Stomach smooth muscle (tissue), 2 donors: ENCODE measurements around the gene LGI1.

ENCODE experiments used
- H3K27ac ChIP-seq: one replicate; pipeline ENCODE4 v1.7.0; 2013; ENCODE audit warnings: mild to moderate bottlenecking, low read length, inconsistent platforms
- H3K27me3 ChIP-seq, 2 donors: one replicate each; pipeline ENCODE4 v1.7.0; 2013; ENCODE audit warnings: low read length in 2 of 2; ENCODE audit not compliant: insufficient read depth in 2 of 2, control insufficient read depth in 1 of 2
- H3K36me3 ChIP-seq, 2 donors: one replicate each; pipeline ENCODE4 v1.7.0; 2013; ENCODE audit warnings: low read length in 2 of 2; ENCODE audit not compliant: control insufficient read depth in 2 of 2, insufficient read depth in 2 of 2
- H3K4me1 ChIP-seq: one replicate; pipeline ENCODE4 v1.7.0; 2013; ENCODE audit warnings: low read length; ENCODE audit not compliant: control insufficient read depth, insufficient read depth
- H3K4me3 ChIP-seq, 2 donors: one replicate each; pipeline ENCODE4 v1.7.0; 2013; ENCODE audit warnings: low read length in 2 of 2
- H3K9ac ChIP-seq, 2 donors: one replicate each; pipeline ENCODE4 v1.7.0; 2013; ENCODE audit warnings: low read length in 2 of 2, mild to moderate bottlenecking in 1 of 2
- H3K9me3 ChIP-seq, 2 donors: one replicate each; pipeline ENCODE4 v1.7.0; 2013; ENCODE audit warnings: low read length in 2 of 2; ENCODE audit not compliant: control insufficient read depth in 2 of 2
- donor health status: healthy.
- donor health status: Pancreatic carcinoma.

Gene LGI1

DNA sequence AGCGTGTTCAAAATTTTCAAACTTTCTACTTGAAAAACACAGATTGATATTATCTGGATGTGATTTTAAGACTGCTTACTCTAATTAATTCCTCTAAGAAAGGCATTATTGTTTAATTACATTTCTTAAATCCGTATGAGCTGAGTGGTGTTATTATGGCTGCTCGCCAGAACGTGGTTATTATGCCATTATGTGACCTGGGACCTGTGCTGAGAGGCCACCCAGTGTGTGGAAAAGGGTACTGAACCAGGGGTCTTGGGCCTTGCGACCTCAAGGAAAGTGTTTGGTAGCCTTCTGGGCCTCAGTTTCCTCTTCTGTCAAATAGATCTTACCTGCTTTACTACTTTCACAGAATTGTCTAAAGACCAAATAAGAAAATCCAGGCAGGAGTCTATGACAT lies 15.4 kb downstream of the LGI1 start:
- Histone ChIP-seq H3K36me3 (no peaks in the 10 kb centered on the region), H3K27ac (no peak overlapping the region), H3K4me3 (no peak overlapping the region), H3K9me3 (no peaks in the 10 kb centered on the region), H3K27me3 (no peaks in the 10 kb centered on the region), H3K9ac (no peak overlapping the region), H3K4me1 (no peaks in the 10 kb centered on the region)

DNA sequence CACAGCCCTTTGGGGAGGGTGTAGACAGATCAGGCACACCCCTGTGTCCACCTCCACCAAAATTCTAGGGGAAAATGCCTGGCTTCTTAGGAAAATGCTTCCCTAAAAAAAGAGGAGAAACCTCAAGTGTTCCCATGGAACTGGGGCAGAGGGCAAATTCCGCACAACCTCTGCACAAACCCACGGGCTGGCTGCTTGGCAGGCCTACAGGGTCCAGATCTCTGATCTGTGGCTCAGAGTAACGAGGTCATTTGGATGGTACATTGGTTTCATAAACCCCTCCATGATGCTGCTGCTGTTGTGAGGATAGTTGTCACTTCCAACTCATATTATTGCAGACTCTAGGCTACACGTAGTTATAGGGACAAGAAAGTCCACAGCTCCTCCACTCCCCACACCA lies 16.0 kb downstream of the LGI1 start:
- H3K27ac ChIP-seq = no peak overlapping the region

DNA sequence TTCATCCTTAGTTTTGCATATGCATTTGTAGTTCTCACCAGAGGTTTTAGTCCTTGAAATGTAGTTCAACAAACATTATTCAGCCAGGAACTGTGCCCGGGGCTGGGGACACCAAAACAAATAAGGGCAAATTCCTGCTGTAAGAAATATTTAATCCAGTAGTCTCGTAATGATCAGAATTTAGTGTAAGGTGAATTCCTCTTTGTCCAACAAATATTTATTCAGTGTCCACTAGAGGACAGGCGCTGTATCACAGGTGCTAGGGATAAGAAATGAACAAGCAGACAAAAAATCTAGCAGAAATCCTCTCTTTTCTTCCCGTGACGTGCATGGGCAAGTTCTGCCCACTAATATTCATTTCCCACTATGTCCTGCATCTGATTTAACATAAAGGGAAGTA lies 17.6 kb downstream of the LGI1 start:
- H3K4me1 ChIP-seq = no peaks in the 10 kb centered on the region
- H3K27me3 ChIP-seq = no peaks in the 10 kb centered on the region
- H3K4me3 ChIP-seq = no peak overlapping the region
- H3K36me3 ChIP-seq = no peaks in the 10 kb centered on the region
- no peak overlapping the region for H3K9ac ChIP-seq
- no peaks in the 10 kb centered on the region for H3K9me3 ChIP-seq
- no peak overlapping the region for H3K27ac ChIP-seq

More for the DNA sequence above, 16.0 kb downstream of the LGI1 start:
- Histone ChIP-seq H3K4me1 (no peaks in the 10 kb centered on the region), H3K36me3 (no peaks in the 10 kb centered on the region), H3K9ac (no peak overlapping the region), H3K9me3 (no peaks in the 10 kb centered on the region), H3K27me3 (no peaks in the 10 kb centered on the region), H3K4me3 (no peak overlapping the region)

DNA sequence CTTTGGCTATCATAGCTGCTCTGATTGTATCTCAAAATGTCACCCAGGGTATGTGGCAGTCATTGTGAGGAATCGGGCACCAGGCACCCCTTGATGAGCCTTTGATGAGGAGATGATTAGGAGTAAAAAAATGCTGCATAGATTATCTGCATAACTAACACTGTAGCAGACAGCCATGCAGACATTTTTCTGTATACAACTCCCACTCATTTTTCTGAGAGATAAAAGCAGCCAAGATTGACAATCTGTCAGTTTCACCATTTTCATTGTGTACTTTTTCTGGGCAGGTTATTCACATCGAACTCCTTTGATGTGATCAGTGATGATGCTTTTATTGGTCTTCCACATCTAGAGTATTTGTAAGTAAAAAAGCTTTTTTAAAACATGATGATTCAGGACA lies 19.4 kb downstream of the LGI1 start:
- Histone ChIP-seq H3K4me3 (no peak overlapping the region), H3K4me1 (no peaks in the 10 kb centered on the region), H3K27me3 (no peaks in the 10 kb centered on the region), H3K27ac (no peak overlapping the region), H3K9ac (no peak overlapping the region), H3K36me3 (no peaks in the 10 kb centered on the region), H3K9me3 (no peaks in the 10 kb centered on the region)

DNA sequence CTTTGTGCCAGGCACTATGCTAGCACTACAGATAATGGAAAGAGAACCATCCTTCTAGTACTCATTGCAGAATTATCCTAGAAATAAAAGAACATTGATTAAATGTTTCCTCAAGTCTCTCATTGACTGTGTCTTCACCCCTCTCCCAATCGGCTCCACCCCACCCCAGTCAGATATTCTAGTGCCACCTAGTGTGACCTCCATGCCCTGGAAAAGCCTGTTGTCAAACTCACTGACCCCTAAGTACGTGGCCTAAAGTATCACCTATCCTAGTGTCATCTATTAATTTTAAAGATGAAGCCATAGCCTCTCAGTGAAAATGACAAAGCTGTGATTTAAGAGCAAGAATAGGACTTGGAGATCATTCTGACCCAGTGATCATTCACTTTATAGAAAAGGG lies 26.3 kb downstream of the LGI1 start:
- Histone ChIP-seq H3K36me3 (no peaks in the 10 kb centered on the region), H3K4me1 (no peaks in the 10 kb centered on the region), H3K9ac (no peak overlapping the region), H3K27ac (no peak overlapping the region), H3K9me3 (no peaks in the 10 kb centered on the region), H3K27me3 (no peaks in the 10 kb centered on the region), H3K4me3 (no peak overlapping the region)

DNA sequence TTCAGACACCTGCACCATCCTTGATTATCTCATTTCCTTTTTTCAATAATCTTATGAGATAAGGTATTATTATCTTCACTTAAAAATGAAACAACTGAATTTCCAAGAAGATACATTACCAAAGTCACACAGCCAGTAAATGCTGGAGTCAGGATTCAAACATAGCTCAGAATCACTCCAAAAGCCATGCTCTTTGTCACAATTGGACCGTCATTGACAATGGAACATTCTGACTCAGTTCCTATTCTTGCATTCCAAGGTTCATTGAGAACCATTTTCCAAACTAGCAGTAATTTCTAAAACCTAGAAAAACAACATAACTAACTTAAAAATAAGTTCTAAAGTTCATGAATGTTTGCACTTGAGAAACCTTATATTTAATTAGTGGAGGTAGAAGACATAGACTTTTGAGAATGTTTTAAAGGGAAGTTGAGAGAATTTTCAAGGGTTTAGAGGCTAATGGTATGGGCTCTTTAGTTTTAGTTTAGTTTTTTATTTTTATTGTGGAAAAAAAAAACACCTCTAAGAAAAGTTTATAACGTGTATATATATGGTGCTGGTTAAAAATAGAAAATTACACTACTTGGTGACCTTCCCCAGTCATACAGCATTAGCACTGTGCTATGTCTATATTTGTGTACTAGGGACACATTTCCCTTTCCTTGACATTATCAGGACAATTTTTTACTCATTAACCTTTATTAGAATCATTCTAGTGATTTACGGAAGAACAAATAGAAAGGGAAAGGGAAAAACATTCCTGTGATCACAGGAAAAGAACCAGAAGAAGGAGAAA lies 30.9 kb downstream of the LGI1 start:
- Histone ChIP-seq H3K27ac (no peak overlapping the region), H3K9ac (no peak overlapping the region), H3K4me1 (no peaks in the 10 kb centered on the region), H3K9me3 (no peaks in the 10 kb centered on the region), H3K36me3 (no peaks in the 10 kb centered on the region), H3K27me3 (no peaks in the 10 kb centered on the region), H3K4me3 (no peak overlapping the region)

DNA sequence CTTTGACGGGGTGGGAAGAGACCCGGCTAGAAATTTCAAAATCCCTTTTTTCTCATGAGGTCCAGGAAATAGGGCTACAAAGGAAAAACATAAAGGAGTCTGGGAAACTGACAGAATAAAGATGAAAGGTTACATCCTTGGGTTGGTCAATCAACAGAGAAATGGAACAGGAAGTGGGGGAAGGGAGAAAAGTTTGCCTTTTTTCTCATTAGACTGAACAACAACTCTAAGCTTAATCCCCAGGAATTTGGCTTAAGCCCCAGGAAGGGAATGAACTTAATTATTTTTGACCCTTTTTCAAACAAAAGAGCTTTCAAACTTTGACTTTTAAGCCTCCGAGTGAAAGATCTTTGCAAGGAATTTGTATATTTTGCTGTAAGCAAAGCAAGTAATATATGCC lies 32.7 kb downstream of the LGI1 start:
- Histone ChIP-seq H3K4me3 (no peak overlapping the region), H3K4me1 (no peaks in the 10 kb centered on the region), H3K27me3 (peaks cover 0 to 2% of the 10 kb centered on the region in 2 donors), H3K36me3 (no peaks in the 10 kb centered on the region), H3K9me3 (no peaks in the 10 kb centered on the region), H3K27ac (no peak overlapping the region), H3K9ac (no peak overlapping the region)

DNA sequence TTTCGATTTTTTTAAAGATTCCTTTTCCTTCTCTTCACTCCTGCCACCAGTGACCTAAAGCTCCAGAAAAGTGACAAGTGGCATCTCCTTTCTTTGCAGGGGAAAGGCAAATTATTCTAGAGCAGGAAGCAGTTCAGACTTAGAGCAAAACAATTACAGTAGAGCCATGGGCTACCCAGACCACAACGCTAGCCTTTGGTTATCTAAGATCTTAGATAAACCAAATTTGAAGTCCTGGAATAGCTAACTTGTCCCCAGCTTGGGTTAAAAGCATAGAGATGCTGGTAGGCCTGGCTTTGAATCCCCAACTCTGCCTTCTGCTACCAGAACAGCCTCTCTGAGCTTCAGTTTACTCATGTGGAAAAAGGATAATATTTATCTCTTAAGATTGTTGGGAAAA lies 38.4 kb downstream of the LGI1 start:
- Histone ChIP-seq H3K27me3 (peaks cover 0 to 2% of the 10 kb centered on the region in 2 donors), H3K27ac (no peak overlapping the region), H3K4me3 (no peak overlapping the region), H3K9me3 (no peaks in the 10 kb centered on the region), H3K9ac (no peak overlapping the region), H3K4me1 (no peaks in the 10 kb centered on the region), H3K36me3 (no peaks in the 10 kb centered on the region)

DNA sequence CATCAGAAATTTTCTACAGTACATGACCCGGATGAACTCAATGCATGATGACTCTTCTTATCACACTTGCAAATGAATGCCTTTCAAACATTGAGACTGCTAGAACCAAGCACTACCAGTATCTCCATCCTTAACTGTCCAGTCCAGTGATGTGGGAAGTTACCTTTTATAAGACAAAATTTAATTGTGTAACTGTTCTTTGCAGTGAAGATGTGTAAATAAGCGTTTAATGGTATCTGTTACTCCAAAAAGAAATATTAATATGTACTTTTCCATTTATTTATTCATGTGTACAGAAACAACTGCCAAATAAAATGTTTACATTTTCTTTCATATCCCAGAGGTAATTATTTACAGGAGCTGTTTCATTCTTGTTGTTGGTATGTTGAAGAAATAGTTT lies 40.1 kb downstream of the LGI1 start:
- Histone ChIP-seq H3K36me3 (no peaks in the 10 kb centered on the region), H3K27ac (no peak overlapping the region), H3K27me3 (peaks cover 4 to 5% of the 10 kb centered on the region in 2 donors), H3K4me1 (no peaks in the 10 kb centered on the region), H3K4me3 (no peak overlapping the region), H3K9me3 (no peaks in the 10 kb centered on the region), H3K9ac (no peak overlapping the region)

DNA sequence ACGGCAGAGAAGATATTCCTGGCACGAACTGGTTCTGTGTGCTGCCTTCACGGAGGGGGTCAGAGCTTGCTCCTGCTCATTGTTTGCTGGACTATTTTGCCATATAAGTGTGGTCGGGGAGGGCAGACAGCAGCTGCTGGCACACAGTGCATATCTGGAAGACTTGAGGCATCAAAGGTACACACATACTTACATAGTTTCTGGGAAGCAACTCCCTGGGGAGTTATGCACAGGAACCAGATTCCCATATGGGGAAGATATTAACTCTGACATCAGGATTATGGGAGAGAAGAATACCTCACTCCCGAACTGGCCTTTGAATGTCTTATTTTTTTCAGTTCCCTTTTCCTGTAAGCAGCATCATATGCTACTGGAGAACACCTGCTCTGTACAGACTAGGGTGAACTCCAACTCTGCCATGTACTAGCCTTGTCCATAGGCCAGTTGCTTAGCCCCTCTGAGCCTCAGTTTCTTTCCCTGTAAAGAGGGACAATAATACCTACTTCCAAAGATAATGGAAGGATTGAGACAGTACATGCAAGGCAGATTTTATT lies 41.5 kb downstream of the LGI1 start:
- no peak overlapping the region for H3K27ac ChIP-seq

DNA sequence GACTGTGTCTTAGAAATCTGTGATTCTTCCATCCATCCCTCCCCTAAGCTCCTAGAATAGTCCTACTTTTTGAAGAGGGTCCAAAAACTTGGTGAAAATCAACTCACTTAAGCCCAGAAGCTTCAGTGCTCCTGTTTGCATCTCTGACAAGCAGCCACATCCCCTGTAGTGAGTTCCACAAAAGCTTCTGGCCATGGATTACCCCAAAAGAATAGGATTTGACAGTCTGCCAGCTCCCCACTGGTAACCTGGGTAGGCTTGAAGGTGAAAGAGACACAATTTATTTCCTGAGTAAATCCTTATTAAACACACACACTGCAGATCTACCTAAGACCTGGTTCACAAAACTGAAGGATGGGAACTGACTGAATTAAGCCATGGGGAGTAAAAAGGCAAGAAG lies 46.5 kb downstream of the LGI1 start:
- no peak overlapping the region for H3K4me3 ChIP-seq
- H3K9ac ChIP-seq = no peak overlapping the region
- H3K4me1 ChIP-seq = no peaks in the 10 kb centered on the region
- H3K27me3 ChIP-seq = peaks cover 5 to 6% of the 10 kb centered on the region in 2 donors
- H3K9me3 ChIP-seq = no peaks in the 10 kb centered on the region
- no peak overlapping the region for H3K27ac ChIP-seq
- no peaks in the 10 kb centered on the region for H3K36me3 ChIP-seq

More for the DNA sequence above, 41.5 kb downstream of the LGI1 start:
- H3K36me3 ChIP-seq = no peaks in the 10 kb centered on the region
- H3K9me3 ChIP-seq = no peaks in the 10 kb centered on the region
- H3K4me1 ChIP-seq = no peaks in the 10 kb centered on the region
- H3K27me3 ChIP-seq = peaks cover 5 to 7% of the 10 kb centered on the region in 2 donors
- no peak overlapping the region for H3K9ac ChIP-seq
- H3K4me3 ChIP-seq = no peak overlapping the region
